HG02884 (cell line): ENCODE results near the gene UROD.

Experiments used
- ATAC-seq: cut with Tn5 transposase; IDR thresholded peaks from one replicate; pipeline ENCODE4 v1.9.1; 2021; ENCODE audit warnings: mild to moderate bottlenecking, moderate library complexity; ENCODE audit not compliant: unreplicated experiment

Gene UROD

DNA sequence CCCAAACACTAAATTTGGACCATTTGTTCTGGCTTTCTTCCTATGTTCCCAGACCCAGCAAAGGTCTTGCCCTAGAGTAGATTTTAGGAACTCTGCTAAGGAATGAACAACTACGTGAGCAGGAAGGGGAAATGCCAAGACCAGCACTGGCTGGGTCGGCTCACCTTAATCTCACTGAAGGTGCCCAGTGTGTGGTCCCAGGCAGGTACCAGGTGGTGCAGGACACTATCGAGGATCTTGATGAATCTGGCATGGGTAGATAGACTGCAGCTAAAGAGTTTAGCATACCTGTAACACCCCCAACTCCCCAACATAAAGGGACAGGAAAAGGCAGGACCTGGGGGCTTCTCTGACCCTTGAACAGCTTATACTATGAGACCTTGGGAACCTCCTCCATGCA lies 4.0 kb upstream of the UROD start:
- ATAC-seq, result no peak

DNA sequence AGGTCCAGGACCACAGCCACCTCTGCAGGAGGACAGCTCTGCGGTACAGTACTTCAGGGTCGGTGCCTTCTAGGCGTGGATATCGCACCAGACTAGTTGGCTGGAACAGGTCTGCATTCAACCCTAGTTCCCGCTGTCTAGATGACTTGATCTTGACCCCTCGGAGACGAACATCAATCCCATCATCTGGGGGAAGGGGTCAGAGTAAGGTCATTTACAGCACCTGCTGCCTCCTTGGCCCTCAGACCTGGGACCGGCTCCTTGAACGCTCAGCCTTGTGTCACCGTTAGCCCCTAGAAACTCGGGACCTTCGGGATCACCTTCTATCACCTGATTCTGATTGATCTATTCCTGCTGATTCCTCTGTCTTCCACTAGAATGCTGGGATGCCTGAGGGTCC lies 3.5 kb upstream of the UROD start:
- ATAC-seq, result no peak

DNA sequence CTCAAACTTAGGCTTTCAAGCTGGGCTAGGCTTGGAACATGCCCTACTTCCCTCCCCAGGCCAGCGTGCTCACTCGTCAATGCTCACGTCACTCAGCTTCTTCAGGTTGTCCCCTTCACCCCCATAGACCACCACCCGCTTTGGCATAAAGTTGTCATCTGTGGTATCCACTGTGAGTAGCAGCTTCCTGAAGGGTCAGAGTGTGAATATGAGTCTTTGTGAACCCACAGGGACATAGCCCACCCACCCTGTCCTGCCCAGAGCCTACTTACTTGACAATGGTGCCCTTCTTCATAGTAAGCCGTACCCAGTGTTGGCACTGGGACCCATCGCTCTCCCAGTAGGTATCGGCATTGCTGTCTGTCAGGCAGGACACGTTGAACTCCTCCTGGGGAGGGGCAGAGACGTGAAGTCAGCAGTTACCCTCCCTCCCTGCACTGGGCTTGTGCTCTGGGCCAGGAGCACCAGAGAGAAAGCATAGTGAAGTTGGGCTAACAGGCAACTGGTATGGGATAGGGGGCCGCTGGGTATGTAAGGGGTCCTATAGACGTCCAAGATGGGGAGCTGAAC lies 2.7 kb upstream of the UROD start:
- ATAC-seq, result no peak

DNA sequence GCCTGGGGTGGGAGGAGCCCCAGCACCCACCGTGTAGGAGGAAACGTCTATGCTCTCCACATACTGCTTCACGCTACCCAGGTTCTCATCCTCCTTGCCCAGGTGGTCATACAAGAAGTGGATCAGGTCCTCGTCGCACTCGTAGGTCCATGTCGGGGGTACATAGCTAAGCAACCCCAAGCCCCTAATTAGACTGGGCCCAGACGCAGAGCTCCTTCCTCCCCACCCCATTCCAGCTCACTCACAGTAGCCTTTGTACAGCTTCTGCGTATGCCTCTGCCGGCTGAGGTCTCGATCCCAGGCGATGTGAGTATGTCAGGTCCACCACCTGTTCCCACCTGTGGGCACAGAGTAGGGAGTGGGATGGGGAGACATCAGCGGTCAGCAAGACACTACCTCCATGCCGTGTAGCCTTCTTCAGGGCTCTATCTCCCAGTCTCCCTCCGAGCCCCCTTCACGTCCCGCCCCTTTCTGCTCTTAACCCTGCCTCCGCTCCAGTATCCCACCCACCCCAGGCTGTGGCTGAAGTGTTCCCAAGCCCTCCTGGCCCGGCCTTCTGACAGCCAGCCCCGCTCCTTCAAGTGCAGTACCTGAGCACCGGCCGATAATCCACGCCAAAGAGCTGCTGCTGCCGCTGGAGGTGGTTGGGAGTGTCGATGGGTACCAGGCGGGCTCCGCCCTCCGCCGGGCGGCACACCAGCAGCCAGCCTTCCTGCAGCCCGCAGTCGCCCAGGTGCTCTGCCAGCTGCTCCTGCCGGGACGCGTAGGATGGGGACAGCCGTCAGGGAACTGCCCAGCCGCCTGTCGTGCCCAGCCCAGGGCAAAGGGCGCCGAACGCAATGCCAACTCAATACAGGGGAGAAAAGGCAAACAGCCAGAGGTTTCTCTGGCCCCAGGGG lies 1.8 kb upstream of the UROD start:
- no peak for ATAC-seq

DNA sequence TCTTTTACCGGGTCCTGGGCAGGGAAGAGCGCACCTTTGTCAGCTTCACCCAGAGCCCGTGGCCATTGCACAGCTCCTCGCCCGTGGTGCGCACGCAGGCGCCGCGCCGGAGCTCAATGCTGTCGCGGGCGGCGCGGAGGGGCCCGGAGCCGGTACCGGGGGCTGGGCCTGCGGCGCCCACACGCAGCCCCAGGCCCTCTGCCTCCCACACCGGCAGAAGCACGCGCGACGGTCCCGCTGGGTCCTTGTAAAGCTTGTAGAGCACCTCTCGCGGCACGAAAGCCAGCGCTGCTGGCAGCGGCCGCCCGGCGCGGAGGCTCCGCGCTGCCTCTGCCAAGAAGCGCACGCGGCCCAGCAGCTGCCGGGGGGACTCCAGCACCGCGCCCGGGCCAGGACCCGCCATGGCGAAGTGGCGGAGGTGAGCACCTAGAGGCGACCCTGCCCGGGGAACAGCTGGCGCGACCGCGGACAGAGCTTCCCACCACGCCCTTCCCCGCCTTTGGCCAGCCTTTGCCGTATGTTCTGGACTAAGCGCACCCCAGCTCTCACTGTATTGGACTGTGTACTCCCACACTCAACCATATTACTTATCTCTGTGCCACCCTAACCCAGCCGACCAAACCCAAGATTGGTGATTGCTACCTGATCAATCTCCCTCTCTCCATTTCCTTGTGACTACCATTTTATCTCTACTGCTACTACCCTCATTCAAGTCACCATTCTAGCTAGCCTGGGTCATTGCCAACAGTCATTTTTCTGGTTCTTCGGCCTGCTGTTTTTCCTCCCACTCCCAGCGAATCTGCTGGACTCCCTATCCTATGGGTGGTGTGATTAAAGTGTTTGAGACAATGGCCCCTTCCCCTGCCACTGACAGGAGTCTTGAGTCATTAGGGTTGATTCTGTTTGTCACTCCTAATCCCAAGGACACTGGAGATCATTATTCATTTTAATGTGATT lies 921 bp upstream of the UROD start, which contains the start of gene HECTD3:
Gene HECTD3 (minus strand): TSS at position 470 of the 957 bp plus-strand sequence. CDS start 67 bp downstream, at position 403.
- peak; percentile 67 for ATAC-seq

DNA sequence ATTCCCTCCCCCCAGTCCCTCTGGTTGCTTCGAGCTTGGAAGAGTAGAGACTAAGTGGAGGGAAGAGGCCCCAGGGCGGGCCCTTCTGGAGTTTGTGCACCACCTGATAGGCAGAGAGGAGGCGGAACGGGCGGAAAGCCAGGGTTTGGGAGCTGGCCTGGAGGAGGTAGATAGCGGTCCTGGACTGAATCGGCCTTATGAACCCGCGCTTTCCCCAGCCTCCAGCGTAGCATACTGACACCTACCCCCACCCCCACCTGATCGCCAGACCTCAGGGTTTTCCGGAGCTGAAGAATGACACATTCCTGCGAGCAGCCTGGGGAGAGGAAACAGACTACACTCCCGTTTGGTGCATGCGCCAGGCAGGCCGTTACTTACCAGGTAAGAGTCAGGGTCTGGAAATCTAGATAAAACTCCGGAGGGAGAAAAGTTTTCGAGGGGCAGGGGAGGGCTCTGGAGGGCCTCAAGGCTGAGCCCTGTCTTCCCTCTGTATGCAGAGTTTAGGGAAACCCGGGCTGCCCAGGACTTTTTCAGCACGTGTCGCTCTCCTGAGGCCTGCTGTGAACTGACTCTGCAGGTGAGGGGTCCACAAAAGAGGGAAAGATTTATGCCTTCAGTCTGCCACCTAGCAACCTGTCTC lies 705 bp downstream of the UROD start:
- ATAC-seq, result no peak

DNA sequence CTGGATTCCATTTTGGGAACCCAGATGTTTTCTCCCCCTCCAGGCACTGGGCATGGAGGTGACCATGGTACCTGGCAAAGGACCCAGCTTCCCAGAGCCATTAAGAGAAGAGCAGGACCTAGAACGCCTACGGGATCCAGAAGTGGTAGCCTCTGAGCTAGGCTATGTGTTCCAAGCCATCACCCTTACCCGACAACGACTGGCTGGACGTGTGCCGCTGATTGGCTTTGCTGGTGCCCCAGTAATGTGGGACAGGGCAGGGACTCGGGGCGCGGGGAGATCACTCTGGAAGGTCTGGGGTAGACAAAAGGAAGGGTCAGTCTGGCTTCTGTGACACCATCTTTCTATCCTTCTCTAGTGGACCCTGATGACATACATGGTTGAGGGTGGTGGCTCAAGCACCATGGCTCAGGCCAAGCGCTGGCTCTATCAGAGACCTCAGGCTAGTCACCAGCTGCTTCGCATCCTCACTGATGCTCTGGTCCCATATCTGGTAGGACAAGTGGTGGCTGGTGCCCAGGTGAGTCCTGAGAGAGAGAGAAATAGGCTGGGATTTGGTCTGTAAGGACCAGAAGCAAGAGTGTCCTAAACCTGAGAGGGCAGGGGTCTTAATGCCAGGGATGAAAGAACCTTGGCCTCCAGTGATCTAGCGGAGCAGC lies 1.6 kb downstream of the UROD start:
- ATAC-seq, result no peak

DNA sequence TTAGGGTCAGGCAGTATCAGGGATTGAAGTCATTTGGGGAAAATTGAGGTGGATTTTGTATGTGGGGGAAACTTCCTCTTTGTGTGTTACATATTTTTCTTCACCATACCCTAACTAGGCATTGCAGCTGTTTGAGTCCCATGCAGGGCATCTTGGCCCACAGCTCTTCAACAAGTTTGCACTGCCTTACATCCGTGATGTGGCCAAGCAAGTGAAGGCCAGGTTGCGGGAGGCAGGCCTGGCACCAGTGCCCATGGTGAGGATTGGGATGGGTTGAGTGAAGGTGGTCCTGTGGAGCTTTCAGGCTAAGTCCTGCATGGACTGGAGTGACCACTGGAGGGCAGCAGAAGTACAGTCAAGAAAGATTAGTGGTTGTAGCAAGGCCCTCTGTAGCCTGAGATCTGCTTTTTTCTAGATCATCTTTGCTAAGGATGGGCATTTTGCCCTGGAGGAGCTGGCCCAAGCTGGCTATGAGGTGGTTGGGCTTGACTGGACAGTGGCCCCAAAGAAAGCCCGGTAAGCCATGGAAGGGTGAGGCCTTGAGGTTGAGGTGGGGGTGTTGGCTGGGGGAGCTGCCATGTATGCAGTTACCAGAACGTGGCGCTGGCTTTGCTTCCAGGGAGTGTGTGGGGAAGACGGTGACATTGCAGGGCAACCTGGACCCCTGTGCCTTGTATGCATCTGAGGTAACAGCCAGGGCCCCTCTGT lies 2.4 kb downstream of the UROD start:
- no peak for ATAC-seq

DNA sequence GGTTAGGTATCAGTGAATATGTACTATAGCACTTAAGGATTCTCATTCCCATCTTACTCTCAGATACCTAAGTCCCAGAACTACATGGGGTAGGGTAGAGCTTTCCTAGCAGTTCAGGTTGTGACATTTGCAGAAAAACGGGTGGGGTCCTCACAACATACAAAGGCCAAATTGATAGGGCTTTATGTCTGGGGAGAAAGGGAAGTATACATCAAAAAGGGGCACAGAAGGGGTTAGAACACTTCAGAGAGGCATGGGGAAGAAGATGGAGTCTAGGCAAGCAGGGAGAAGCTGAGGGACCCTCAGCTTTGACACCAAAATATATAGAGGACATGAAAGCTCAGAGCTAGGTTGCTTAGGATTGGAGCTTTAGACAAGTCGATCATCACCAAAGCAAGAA lies 3.6 kb downstream of the UROD start:
- no peak for ATAC-seq

DNA sequence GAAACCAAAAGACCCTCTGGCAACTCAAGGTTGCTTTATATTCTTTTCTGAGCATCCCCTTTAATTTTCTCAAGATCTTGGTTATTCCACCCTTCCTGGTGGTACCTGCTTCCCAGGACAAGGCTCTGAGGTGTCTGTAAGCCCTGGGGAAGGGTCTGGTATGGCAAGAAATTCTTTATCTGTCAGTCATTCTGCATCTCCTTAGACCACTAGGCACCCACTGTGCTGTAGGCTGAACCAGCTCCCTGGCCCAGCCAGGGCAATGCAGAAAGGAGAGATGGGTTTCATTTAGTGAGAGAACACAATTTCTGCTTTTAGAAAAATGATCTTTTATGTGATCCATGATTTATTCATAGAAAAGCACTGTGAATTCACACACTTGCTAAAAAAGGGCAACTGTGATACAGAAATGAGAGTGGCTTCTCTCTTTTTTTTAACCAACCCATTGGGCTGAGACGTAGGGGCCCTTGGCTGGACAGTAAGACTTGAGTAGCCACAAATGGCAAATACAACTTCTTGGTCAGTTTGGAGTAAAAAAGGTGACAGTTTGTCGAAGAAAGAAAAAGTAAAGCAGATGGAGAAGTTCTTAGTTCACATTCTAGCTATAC lies 4.1 kb downstream of the UROD start:
- no peak for ATAC-seq

DNA sequence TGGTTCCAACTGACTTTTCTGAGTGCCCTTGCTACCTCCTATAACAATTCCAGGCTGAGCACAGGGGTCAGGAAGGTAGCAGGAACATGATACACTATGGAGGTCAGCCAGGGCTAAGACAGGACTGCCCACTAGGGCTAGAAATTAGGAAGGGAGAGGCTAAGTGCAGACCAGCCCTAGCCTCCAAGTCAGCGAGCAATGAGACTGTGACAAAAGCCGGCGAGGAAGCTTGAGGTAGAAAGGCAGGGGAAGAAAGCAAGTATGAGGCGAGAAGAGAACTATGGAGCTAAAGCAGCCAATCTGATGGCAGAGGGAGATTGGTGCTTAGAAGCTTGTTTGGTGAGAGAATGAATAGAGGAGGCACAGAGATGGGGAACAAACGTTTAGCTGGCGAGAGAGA lies 4.7 kb downstream of the UROD start:
- ATAC-seq, result no peak

DNA sequence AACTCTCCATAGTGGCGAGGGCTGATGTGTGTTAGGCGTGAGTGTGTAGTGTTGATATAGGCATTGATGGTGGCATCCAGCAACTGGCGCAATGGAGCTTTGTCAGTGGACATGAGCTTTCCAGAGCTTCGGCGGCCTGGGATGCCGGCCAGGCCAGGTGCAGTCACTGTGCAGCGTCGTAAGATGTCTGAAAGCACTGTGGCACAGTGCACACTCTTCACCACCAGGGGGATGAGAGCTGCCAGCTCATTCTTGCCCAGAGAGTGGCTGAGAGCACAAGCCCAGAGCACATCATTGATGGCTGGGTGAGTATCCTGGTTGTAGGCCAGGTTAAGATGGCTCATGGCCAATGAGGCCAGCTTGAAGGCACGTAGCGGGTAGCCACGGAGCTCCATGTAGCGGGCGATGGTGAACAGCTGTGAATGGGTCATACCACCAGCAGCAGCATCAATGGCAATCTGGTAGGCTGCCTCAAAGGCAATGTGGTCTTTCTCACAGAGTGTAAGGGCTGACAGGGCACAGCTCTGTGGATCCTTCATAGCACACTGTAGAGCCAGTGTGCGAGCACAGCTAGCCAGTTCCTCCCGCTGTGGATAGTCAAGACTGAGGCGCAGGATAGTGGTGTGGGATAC lies 6.7 kb downstream of the UROD start:
- ATAC-seq, result no peak

DNA sequence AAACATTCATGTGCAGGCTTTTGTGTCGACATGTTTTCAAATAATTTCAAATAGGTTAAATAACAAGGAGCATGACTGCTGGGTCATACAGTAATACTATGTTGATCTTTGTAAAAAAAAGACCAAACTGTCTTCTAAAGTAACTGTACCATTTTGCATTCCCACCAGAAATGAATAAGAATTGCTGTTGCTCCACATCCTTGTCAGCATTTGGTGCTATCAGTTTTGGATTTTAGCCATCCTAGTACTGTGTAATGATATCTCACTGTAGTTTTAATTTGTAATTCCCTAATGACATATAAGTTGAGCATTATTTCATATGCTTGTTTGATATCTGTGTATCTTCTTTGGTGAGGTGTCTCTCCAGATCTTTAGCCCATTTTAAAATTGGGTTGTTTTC lies 11.6 kb downstream of the UROD start:
- no peak for ATAC-seq

DNA sequence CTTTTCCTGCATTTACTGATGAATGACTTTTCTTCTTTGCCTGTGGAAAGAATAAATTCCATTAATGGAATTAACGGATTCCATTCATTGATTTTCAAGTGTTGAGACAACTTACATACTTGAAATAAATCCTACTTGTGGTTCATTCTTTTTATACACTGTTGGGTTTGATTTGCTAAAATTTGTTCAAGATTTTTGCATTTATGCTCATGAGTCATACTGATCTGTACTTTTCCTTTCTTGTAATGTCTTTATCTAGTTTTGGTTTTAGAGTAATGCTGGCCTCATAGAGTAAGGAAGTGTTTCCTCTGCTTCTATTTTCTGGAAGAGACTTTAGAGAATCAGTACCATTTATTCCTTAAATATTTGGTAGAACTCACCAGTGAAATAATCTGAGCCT lies 14.4 kb downstream of the UROD start:
- no peak for ATAC-seq

DNA sequence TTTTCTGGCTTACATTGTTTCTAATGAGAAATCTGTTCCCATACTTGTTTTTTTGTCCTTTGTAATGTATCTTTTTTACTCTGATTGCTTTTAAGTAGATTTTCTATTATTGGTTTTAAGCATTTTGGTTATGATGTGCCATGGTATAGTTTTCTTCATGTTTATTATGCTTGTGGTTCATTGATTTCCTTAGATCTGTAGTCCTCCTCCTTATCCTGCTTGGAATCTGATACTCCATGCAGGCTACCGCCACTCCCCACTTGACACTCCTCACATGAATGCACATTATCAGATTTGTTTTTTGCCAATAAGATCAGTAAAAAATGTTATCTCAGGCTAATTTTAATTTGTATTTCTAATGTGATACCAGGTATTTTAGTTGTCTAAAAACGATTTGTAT lies 20.8 kb downstream of the UROD start:
- ATAC-seq, result no peak

DNA sequence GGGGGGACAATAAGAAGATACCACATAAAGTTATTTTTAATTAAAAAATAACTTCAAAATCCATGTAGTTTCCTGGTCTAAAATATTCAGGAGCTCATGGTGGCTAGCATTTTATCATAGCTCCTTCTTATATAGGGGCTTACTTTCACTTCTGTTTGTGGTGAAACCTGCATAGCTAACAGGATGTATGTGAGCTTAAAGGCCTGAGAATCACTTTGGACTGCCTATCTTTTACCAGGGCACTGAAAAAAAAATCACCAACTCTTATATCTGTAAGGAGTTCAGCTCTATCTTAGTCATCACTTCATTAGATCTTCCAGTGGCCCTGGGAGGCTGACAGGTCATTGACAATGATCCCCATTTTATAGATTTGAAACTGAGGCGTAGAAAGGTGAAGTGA lies 21.3 kb downstream of the UROD start:
- ATAC-seq, result no peak

DNA sequence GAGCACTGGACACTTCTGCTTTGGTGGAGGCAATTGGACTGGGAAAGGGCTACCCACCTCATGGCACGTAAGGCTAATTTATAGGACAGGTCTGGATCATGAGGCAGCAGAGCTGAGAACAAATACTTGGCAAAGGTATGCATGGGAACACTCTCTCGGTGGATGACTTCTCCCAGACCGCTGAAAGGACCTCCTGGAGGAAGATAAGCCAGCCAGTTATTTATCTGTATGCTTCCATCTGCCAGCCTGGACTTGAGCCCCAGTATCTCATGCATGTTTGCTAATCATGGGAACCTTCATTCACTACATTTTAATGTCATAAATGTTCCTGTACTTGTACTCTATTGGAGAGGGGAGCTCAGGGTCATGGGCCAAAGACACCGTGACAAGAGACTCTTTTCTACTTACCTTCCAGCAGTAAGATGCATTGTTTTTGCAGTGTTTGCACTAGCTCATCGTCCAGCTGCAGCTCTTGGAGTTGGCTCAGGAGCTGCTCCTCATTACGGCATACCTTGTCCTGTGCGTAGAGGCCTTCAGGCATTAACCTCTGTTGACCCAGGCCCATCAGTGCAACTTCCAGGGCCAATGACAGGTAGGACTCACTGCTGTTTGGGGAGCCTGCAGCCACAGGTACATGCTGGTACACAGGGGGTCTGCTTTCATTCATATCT lies 23.7 kb downstream of the UROD start:
- no peak for ATAC-seq

DNA sequence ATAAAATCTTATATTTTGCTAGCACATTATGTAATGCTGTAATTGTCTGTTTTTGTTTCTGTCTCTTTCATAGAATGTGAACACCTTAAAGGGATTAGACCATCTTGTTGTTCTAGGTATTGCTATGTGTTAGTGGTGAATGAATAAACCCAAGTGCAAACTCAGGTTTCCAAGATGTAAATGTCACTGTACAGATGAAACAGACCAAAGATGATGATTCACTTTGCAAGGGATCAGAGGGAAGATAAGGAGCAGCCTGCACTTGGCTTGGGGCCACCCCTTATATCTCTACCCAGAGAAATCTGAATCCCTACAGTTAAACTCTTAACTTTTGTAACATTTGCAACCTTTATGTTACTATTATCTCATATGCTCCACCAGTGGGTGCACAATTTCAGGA lies 25.4 kb downstream of the UROD start:
- no peak for ATAC-seq
